NCI-H69 (cell line): ENCODE results near the gene TMED9.
A peak's percentile ranks its signal among the peaks of the same experiment; 100 is the strongest.
"Not testable (repeated sequence)": the region's sequence is repeated elsewhere in the genome, so short reads cannot be mapped to it uniquely, and the experiment has no call there.

ENCODE experiments used
- DNase-seq: peaks from one replicate; lab custom pipeline; 2025; lab: John Stamatoyannopoulos, UW

The TMED9 gene

GRCh38 chr5:177592010-177592834 is at the start of gene TMED9:
Gene TMED9 (plus strand): TSS chr5:177592203. CDS start chr5:177592215, 12 bp downstream.
- DNase-seq, result peak; percentile 97

DNA sequence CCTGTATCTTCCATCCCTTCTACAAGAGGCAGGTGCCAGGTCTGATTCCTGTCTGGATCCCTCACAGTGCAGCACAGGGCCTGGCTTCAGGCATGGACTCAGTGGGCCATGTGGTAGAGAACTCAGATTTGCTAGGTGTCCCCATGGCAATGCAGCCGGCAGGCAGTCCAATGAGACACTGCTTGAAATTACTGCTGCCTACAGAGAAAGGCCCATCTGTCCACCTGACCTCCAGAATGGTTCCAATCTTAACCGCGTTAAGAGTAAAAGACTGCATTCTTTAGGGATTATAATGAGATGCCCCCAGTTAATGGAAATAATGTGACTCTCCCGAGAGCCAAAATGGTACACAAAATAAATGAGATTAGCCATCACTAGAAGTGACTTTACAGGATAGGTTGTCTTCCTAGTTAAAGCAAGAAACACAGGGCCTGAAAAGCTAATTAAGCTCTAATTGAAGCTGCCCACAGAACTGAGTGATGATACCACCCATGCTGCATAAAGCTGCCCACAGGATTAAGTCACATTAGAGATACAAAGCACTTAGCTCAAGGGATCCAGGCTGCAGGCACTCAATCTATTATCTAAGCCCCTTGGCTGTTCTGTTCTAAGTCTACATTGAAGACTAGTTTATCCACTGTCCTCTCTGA is 49.1 kb upstream of the TMED9 start:
- peak; percentile 53 for DNase-seq

GRCh38 chr5:177545487-177546257 is 46.3 kb upstream of the TMED9 start:
- DNase-seq, result peak; percentile 61

GRCh38 chr5:177546258-177546741 is 45.7 kb upstream of the TMED9 start:
- DNase-seq, result peak; percentile 79

- no peak for DNase-seq
Measured at GRCh38 chr5:177547736-177548135, 44.3 kb upstream of the TMED9 start.

GRCh38 chr5:177548495-177548894 is 43.5 kb upstream of the TMED9 start:
- DNase-seq, result peak; percentile 80

- DNase-seq, result no peak
Measured at GRCh38 chr5:177550122-177550521, 41.9 kb upstream of the TMED9 start.

DNA sequence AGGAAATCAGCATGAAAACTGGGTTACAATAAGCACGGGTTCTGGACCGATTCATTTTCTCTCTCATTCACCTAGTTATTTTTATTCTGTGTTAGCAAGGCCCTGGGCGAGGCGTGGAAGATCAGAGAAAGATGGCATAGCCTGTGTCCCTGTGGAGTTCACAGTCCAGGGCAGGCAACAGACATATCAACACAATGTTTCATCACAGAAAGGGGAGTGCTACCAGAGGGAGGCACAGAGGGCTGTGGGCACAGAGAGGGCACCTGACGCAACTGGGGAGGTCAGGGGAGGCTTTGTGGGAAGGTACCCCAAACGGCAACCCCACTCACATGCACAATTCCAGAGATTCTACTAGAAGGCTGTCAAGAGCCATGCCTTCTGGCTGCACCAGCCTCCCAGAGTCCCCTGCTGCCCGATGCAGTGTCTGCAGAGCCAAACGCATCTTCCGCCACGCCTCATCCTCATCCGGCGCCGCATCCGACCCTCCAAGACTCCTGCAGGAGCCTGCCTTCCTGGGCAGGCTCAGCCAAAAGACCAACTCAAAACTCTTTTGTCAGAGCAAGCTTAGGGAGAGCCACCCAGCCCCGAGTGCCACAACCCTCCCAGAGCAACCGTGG is 39.1 kb upstream of the TMED9 start:
- no peak for DNase-seq

DNA sequence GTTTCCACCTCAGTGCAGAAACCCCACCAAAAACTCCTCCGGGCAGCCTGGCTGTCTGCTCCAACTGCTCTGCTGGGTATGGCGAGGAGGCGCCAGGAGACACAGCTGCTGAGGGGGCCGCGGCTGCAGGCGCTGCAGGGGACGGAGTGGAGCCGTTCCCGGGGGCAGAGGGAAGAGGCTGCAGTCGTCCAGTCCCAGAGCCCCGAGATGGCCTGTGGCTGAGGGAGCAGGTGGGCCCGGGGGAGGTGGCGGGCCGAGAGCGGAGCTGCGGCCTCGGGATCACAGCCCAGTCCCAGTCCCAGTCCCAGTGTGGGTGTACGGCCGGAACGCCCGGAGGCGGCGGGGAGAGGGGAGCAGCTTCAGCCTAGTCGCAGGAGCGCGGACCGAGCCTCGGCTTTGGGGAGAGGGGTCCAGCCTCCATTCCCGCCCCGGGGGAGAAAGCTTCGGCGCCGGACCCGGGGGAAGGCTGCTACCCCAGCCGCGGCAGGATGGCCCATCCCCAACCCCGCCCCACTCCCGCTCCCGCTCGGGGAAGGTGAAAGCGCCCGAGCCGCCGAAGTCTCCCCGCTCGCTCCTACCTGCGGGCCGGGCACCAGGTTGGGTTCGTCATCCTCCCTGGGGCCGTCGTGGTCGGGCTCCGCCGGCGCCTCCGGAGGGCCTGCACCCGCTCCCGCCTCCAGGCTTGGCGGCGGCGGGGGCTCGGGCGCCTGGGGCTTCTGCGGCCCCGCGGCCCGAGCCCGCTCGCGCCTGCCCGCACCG is 38.2 kb upstream of the TMED9 start:
- DNase-seq, result peak; percentile 65

DNA sequence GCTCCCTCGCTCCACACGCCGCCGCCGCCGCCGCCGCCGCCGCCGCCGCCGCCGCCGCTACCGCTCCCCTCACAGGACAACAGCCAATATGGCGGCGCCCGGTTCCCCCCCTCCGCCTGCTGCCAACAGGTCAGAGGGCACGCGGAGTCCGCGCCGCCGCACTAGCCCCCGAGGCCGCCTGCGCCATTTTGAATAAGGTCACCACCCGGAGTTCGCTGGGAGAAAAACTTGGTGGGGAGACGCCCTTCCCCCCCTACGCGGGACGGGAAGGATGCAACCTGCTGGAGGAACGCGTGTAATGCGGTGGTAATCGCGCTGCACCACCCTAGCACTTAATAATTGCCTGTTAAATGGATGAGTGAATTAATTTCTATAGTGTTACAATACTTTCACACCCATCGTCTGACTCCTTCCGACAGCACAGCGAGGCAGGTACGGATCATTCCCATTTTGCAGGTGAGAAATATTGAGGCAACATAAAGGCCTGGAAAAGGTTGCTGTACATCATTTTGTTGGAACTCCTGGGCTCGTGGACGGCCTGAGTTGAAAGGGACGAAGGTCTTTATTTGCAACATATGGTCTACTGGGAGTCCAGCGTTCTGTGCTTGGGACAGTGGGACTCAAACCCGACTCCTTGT is 37.4 kb upstream of the TMED9 start, which contains the start of gene FAM193B:
TSS of gene FAM193B (minus strand) at position 90 of the 638 bp plus-strand sequence. CDS start 105 bp downstream, outside the sequence.
- DNase-seq, result peak; percentile 97

DNA sequence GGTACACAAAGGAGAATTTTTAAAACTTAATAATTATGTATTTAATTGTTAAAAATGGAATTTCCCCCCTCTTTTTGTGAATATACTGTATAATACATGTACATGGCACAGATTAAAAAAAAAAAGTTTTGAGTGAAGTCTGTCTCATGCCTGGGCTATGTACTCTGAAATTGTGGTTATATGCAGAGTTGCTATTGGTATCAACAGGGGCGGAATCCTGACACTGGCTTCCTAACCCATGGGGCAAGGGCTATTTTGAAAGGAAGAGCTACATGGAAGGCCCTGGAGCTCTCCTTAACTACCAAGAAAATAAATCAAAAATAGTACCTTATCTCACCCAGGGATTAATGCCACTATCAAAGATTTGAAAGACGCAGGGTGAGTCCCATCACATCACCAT is 36.8 kb upstream of the TMED9 start:
- DNase-seq, result no peak

GRCh38 chr5:177555665-177556064 is 36.3 kb upstream of the TMED9 start:
- no peak for DNase-seq

DNA sequence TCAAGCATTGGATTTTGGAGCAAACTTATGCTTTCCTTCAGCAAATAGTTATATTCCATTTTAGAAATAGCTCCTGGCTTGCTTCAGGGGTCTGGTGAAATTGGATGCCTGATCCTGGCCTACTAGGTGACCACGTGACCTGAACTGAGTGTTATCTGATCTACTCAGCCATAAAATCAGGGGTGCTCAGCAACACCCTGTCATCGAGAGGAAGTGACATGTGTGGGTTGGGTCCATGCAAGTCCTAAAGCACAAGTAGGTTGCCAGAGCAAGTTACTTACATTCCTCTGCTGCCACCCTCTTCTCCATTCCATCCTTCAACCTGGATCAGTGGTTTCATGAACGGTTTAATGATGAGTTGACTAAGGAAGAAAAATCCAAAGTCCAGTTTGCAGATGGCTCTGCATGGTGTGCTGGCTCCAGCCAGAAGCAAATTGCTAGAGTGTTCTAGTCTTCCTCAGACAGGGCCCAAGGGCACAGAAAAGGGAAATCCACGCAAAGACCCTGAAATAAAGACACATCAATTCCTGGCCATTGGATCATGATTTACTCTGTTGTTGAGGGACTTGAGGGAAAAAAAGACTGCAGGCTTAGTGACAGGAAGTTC is 34.9 kb upstream of the TMED9 start:
- DNase-seq, result no peak

DNA sequence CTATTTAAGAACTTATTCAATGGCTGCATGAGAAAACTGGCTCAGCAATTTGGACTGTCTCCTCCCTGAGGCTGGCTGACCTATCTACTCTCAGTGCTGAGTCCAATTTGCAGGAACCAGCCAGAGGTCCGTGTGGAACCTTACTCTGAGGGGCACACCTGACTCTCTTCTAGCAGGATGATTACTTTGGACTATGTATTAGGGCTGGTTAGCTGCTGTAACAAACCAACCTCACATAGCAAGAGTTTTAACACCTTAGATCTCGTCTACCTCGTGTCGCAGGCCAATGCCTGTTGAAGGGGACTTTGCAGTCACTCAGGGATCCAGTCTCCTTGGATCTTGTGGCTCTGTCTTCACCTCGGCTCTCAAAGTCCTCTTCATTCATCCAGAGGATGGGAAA is 34.2 kb upstream of the TMED9 start:
- DNase-seq, result no peak

- DNase-seq, result not testable (repeated sequence)
Measured at GRCh38 chr5:177559446-177559941, 32.5 kb upstream of the TMED9 start.

DNA sequence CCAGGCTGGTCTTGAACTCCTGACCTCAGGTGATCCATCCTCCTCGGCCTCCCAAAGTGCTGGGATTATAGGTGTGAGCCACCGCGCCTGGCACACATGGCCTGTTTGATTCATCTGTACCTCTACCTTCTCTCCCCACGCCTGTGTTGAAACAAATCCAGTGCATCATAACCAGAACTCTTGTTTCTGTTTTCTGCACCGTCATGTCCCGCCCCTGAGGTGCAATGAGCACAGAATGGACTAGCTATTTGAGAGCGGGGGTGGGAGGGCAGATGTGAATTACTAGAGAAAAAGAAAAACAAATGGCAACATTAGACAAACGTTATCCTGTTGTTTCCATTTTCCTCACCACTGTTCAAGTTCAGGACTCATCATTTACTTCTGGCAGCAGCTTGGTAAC is 27.0 kb upstream of the TMED9 start:
- DNase-seq, result no peak

- DNase-seq, result no peak
Measured at GRCh38 chr5:177568326-177568725, 23.7 kb upstream of the TMED9 start.

- DNase-seq, result no peak
Measured at GRCh38 chr5:177569894-177570293, 22.1 kb upstream of the TMED9 start.

DNA sequence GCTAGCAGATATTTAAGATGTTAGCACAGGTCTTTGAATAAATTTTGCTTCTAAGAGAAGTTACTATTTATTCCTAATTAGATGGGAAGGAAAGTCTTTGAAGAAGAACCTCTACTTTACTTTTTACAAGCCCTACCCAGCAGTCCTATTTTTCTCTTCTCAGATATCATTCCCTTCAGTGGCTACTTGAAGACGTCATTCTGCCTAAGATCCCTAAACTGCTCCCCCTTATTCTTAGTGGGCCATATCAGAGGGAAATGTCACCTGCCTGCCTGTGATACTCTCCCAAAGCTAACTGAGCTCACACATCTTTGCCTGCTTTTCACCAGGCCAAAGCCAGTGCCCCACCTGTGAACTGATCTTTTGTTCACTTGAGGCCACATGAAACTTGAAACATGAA is 16.5 kb upstream of the TMED9 start:
- no peak for DNase-seq

DNA sequence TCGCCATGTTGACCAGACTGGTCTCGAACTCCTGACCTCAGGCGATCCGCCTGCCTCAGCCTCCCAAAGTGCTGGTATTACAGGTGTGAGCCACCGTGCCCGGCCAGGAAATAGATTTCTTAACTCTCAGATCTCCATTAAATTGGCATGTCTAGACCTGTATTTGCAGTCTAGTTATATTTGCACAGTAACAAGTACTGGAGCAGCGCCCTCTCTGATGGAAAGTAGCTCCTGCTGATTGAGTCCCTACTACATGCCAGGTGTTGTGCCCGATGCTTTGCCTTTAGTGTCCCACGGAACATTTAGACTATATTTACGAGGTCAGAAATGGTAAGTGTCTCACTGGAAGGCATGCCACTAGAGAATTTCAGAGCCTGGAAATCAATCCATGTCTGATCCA is 15.8 kb upstream of the TMED9 start:
- peak; percentile 83 for DNase-seq
